Stimulated activated CD4-positive, alpha-beta T cell treated with anti-CD3 and anti-CD28 coated beads, Interleukin-15, amount 100 ng/mL, for 48 hours (primary cell): ENCODE measurements around the gene CPXM2.

Experiments
- DNase-seq, 2 donors: peaks; one replicate each; pipeline ENCODE4 v3.0.0-alpha.2; 2020; ENCODE audit warnings: low read depth in 2 of 2

Gene CPXM2

GRCh38 chr10:123904834-123905409, 13.3 kb upstream of the CPXM2 start:
- DNase-seq = no peak

GRCh38 chr10:123903621-123904020, 12.0 kb upstream of the CPXM2 start:
- DNase-seq = no peak

- DNase-seq = no peak
Observed at GRCh38 chr10:123901621-123902020, 10.0 kb upstream of the CPXM2 start.

- DNase-seq = no peak
Observed at GRCh38 chr10:123897146-123897545, 5.5 kb upstream of the CPXM2 start.

- no peak for DNase-seq
Observed at GRCh38 chr10:123896246-123896927, 4.8 kb upstream of the CPXM2 start.

GRCh38 chr10:123893651-123894050, 2.0 kb upstream of the CPXM2 start:
- no peak for DNase-seq

- no peak for DNase-seq
Observed at GRCh38 chr10:123890756-123891143, 857 bp downstream of the CPXM2 start.

GRCh38 chr10:123890226-123890625, 1.4 kb downstream of the CPXM2 start:
- no peak for DNase-seq

GRCh38 chr10:123889821-123890220, 1.8 kb downstream of the CPXM2 start:
- no peak for DNase-seq

GRCh38 chr10:123888751-123889150, 2.9 kb downstream of the CPXM2 start:
- no peak for DNase-seq

GRCh38 chr10:123888256-123888655, 3.4 kb downstream of the CPXM2 start:
- no peak for DNase-seq

- DNase-seq = no peak
Observed at GRCh38 chr10:123886292-123886691, 5.3 kb downstream of the CPXM2 start.

GRCh38 chr10:123885406-123886170, 6.0 kb downstream of the CPXM2 start:
- no peak for DNase-seq

- no peak for DNase-seq
Observed at GRCh38 chr10:123884907-123885381, 6.7 kb downstream of the CPXM2 start.

- DNase-seq = no peak
Observed at GRCh38 chr10:123884351-123884906, 7.2 kb downstream of the CPXM2 start.

GRCh38 chr10:123883673-123884320, 7.8 kb downstream of the CPXM2 start:
- no peak for DNase-seq

GRCh38 chr10:123882681-123883445, 8.7 kb downstream of the CPXM2 start:
- no peak for DNase-seq

- DNase-seq = no peak
Observed at GRCh38 chr10:123882177-123882576, 9.4 kb downstream of the CPXM2 start.

- DNase-seq = no peak
Observed at GRCh38 chr10:123879606-123880257, 11.9 kb downstream of the CPXM2 start.

- DNase-seq = no peak
Observed at GRCh38 chr10:123878666-123879303, 12.8 kb downstream of the CPXM2 start.
